GM10248 (cell line): ENCODE data around the gene CRTAC1.
"Not testable (repeated sequence)": the region's sequence is repeated elsewhere in the genome, so short reads cannot be mapped to it uniquely, and the experiment has no call there.

Experiments used
- CTCF ChIA-PET: fragments of 300-600 bp; sonication (Branson Sonifier 250); formaldehyde crosslinking; extraction: SDS; loops from one replicate; lab custom pipeline; 2021; ENCODE audit warnings: antibody characterized with exemption; lab: Yijun Ruan, JAX
- POLR2A ChIA-PET: fragments of 350-650 bp; sonication (Branson Sonifier 250); formaldehyde crosslinking; extraction: SDS; loops from one replicate; lab custom pipeline; 2020; ENCODE audit warnings: antibody characterized with exemption; lab: Yijun Ruan, JAX
- DNase-seq: peaks from one replicate; pipeline ENCODE4 v3.0.0; 2012; ENCODE audit errors: extremely low spot score
- CTCF ChIP-seq: IDR thresholded peaks from 2 replicates; pipeline ENCODE4 v1.5.1; 2012; ENCODE audit warnings: mild to moderate bottlenecking, low read depth; ENCODE audit errors: extremely low read depth, missing control alignments, control extremely low read depth

The CRTAC1 gene

GRCh38 chr10:97849687-97850402 lies 180.6 kb downstream of the CRTAC1 start, which contains the start of gene GOLGA7B:
Gene GOLGA7B (plus strand): TSS chr10:97849843. CDS start chr10:97850304, 461 bp downstream.
- POLR2A ChIA-PET, result no interaction called here
- peak; percentile 54 for DNase-seq
- CTCF ChIA-PET, result interaction anchor here (1.3 kb wide), 1 partner anchor 65 kb away, joined by 5 read pairs; no protein-coding TSS in a partner anchor
- TF ChIP-seq CTCF, result no peak

- TF ChIP-seq CTCF, result no peak
- POLR2A ChIA-PET, result no interaction called here
- DNase-seq, result no peak
- CTCF ChIA-PET, result no interaction called here
Observed at GRCh38 chr10:97849103-97849686, 181.2 kb downstream of the CRTAC1 start.

GRCh38 chr10:97844678-97845077 lies 185.7 kb downstream of the CRTAC1 start:
- TF ChIP-seq CTCF, result no peak
- ChIA-PET CTCF (no interaction called here), POLR2A (no interaction called here)
- DNase-seq, result no peak

- POLR2A ChIA-PET, DNase-seq: not testable (repeated sequence)
- CTCF ChIA-PET, result interaction anchor here (1.3 kb wide), 1 partner anchor 19 kb away, joined by 3 read pairs; no protein-coding TSS in a partner anchor
Observed at GRCh38 chr10:97843972-97844371, 186.4 kb downstream of the CRTAC1 start.

- no peak for DNase-seq
- ChIA-PET POLR2A (no interaction called here), CTCF (interaction anchor here (1.3 kb wide), 1 partner anchor 20 kb away, joined by 3 read pairs; no protein-coding TSS in a partner anchor)
- no peak for TF ChIP-seq CTCF
Observed at GRCh38 chr10:97843281-97843671, 187.1 kb downstream of the CRTAC1 start.

- no peak for DNase-seq
- ChIA-PET POLR2A (no interaction called here), CTCF (interaction anchor here (1.3 kb wide), 1 partner anchor 20 kb away, joined by 3 read pairs; no protein-coding TSS in a partner anchor)
- TF ChIP-seq CTCF, result no peak
Observed at GRCh38 chr10:97842656-97843280, 187.7 kb downstream of the CRTAC1 start.

GRCh38 chr10:97842114-97842513 lies 188.3 kb downstream of the CRTAC1 start:
- DNase-seq, CTCF ChIA-PET, POLR2A ChIA-PET: not testable (repeated sequence)

GRCh38 chr10:97841166-97841565 lies 189.3 kb downstream of the CRTAC1 start:
- POLR2A ChIA-PET, CTCF ChIA-PET, DNase-seq: not testable (repeated sequence)
